BLaER1 (cell line): ENCODE measurements around the gene STX8.
A peak's percentile ranks its signal among the peaks of the same experiment; 100 is the strongest.
"Not testable (repeated sequence)": the region's sequence is repeated elsewhere in the genome, so short reads cannot be mapped to it uniquely, and the experiment has no call there.

Source experiments
- H3K27ac ChIP-seq: shearing (Covaris generic); formaldehyde crosslinking; 2 replicates; pipeline ENCODE4 v1.8.1; 2022
- H3K27me3 ChIP-seq: shearing (Covaris generic); formaldehyde crosslinking; 2 replicates; pipeline ENCODE4 v1.8.1; 2022
- H3K36me3 ChIP-seq: shearing (Covaris generic); formaldehyde crosslinking; 2 replicates; pipeline ENCODE4 v1.8.1; 2022
- H3K4me1 ChIP-seq: shearing (Covaris generic); formaldehyde crosslinking; 2 replicates; pipeline ENCODE4 v1.8.1; 2022
- H3K4me2 ChIP-seq: shearing (Covaris generic); formaldehyde crosslinking; 2 replicates; pipeline ENCODE4 v1.8.1; 2022
- H3K4me3 ChIP-seq: shearing (Covaris generic); formaldehyde crosslinking; 2 replicates; pipeline ENCODE4 v1.8.1; 2022
- H3K9ac ChIP-seq: shearing (Covaris generic); formaldehyde crosslinking; 2 replicates; pipeline ENCODE4 v1.8.1; 2022
- H3K9me3 ChIP-seq: shearing (Covaris generic); formaldehyde crosslinking; 2 replicates; pipeline ENCODE4 v1.8.1; 2022
- H4K20me1 ChIP-seq: shearing (Covaris generic); formaldehyde crosslinking; 2 replicates; pipeline ENCODE4 v1.8.1; 2022
- Cebpa-rat ChIP-seq: shearing (Covaris generic); IDR thresholded peaks from 2 replicates; pipeline ENCODE4 v1.8.1; 2022

STX8 gene

GRCh38 chr17:9364837-9365430, 210.7 kb downstream of the STX8 start:
- Histone ChIP-seq H3K36me3 (no peaks in the 10 kb centered on the region), H3K9me3 (no peaks in the 10 kb centered on the region), H3K4me3 (no peak overlapping the region), H3K9ac (no peak overlapping the region), H4K20me1 (0 out of 2 replicates have a peak, but pooled peaks cover 6% of the 10 kb centered on the region), H3K27me3 (no peaks in the 10 kb centered on the region), H3K4me1 (peaks cover 13% of the 10 kb centered on the region), H3K27ac (no peak overlapping the region), H3K4me2 (no peak overlapping the region)
- no peak for TF ChIP-seq Cebpa-rat

DNA sequence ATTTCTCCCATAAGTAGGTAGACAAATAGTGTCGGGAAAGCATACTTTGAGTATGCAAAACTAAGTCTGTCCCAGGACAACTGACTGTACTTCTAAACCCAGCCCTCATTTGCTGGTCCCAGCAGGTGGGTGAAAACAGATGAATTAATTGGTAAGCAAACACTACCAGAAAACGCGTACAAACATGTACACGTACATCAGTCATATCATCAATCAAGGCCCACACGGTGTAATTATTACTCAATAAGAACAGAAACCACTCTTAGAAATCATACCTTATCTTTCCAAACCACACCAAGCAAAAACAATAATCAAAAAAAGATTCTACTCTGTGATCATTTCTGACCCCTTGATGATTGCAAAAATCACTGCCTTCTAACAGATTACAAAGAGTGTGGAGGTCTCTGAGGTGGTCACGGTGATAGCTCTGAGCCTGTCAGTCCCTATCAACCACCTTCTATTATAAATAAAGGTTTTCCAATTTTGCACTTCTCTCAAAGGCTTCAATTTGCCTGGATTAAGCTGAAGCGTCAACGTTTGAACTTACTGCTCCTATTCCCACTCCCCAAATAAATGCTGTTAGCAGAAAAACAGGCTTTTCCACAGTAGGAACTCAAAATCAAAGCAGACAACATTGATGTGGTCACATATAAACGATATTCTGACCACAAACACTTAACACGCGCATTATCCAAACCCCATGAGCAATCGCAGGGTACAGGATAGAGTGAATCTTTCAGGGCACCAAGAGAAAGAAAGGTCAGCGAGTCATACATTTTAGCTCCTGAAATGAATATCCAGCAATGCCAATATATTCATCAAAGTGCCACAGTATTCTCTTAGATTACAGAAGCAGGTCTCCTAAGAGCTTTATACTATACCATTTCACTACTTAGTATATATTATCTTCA, 211.9 kb downstream of the STX8 start:
- no peak overlapping the region for H3K4me3 ChIP-seq
- no peak for TF ChIP-seq Cebpa-rat
- H3K4me1 ChIP-seq: peaks cover 13% of the 10 kb centered on the region
- 0 out of 2 replicates have a peak, but pooled peaks cover 6% of the 10 kb centered on the region for H4K20me1 ChIP-seq
- H3K4me2 ChIP-seq: peak overlapping the region; percentile 43
- H3K27me3 ChIP-seq: no peaks in the 10 kb centered on the region
- no peak overlapping the region for H3K9ac ChIP-seq
- no peaks in the 10 kb centered on the region for H3K9me3 ChIP-seq
- H3K27ac ChIP-seq: no peak overlapping the region
- no peaks in the 10 kb centered on the region for H3K36me3 ChIP-seq

GRCh38 chr17:9361188-9361955, 214.2 kb downstream of the STX8 start:
- Histone ChIP-seq H3K9ac (no peak overlapping the region), H3K36me3 (no peaks in the 10 kb centered on the region), H3K4me1 (peaks cover 20% of the 10 kb centered on the region), H3K27me3 (no peaks in the 10 kb centered on the region), H3K4me2 (no peak overlapping the region), H4K20me1 (peaks cover 8% of the 10 kb centered on the region; the same call in 1 of the 2 replicates), H3K4me3 (no peak overlapping the region), H3K9me3 (no peaks in the 10 kb centered on the region), H3K27ac (no peak overlapping the region)
- TF ChIP-seq Cebpa-rat: no peak

DNA sequence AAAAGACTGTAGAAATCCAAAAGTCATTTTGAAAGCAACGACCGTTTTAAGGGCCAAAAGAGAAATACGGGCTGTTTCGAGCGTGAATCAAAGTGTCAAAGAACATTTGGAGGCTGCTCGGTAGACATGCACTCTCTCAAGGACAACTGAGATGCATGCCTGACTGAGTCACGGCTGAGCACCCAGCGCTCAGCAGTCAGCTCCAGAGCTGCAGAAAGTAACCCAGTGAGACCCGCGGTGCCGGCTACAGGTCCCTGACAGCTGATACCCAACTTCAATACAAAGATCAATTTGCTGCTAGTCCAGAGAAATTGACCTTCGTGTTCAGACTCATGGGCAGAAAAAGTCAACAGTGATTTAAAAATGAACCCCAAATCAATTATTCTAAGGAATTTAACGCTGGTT, 214.9 kb downstream of the STX8 start:
- H3K9me3 ChIP-seq: no peaks in the 10 kb centered on the region
- H4K20me1 ChIP-seq: peaks cover 11% of the 10 kb centered on the region; the same call in 1 of the 2 replicates
- no peaks in the 10 kb centered on the region for H3K36me3 ChIP-seq
- no peak overlapping the region for H3K27ac ChIP-seq
- peaks cover 27% of the 10 kb centered on the region for H3K4me1 ChIP-seq
- H3K9ac ChIP-seq: no peak overlapping the region
- TF ChIP-seq Cebpa-rat: no peak
- H3K4me3 ChIP-seq: no peak overlapping the region
- H3K27me3 ChIP-seq: no peaks in the 10 kb centered on the region
- H3K4me2 ChIP-seq: no peak overlapping the region

DNA sequence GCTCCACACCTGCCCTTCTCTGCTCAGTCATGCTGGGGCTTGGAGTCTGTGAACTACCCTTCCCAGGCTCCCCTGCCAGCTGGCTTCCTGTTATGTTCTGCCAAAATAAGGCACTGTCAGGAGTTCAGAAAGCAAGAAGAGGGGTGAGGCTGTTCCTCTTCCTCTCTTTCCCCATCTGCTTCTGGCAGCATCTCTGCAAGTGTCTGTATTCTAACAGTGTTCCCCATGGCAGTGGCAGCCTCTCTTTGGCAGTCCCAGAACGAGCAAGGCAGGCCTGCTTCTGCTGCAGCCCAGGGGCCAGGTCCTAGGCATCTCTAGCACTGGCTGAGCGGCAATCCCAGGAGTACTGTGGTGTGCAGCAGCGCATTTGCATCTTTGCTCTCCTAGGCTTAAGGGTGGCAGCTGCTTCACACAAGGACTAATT, 219.1 kb downstream of the STX8 start:
- no peak overlapping the region for H3K9ac ChIP-seq
- peaks cover 19% of the 10 kb centered on the region for H3K4me1 ChIP-seq
- H4K20me1 ChIP-seq: peaks cover 4% of the 10 kb centered on the region; the same call in 1 of the 2 replicates
- H3K4me3 ChIP-seq: no peak overlapping the region
- no peaks in the 10 kb centered on the region for H3K27me3 ChIP-seq
- H3K9me3 ChIP-seq: no peaks in the 10 kb centered on the region
- no peaks in the 10 kb centered on the region for H3K36me3 ChIP-seq
- H3K27ac ChIP-seq: no peak overlapping the region
- H3K4me2 ChIP-seq: peak overlapping the region; percentile 48
- no peak for TF ChIP-seq Cebpa-rat

DNA sequence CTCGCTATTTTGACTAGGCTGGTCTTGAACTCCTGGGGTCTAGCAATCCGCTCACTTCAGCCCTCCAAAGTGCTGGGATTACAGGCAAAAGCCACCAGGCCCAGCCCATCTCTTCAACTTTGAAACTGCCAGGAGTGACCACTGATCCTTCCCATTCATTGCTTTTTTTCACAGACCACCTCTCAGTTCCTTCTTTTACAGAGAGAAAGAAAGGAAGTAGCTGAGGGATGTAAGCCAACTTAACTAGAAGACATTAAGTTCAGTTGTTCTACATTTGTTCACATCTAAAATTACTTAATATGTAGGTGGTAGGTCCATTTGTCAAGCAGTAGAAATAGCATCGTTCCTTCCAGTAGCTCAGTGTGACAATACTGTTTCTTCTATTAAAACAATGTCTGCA, 219.8 kb downstream of the STX8 start:
- Histone ChIP-seq H3K4me3 (no peak overlapping the region), H3K4me2 (peak overlapping the region; percentile 48; the same call in 1 of the 2 replicates), H4K20me1 (peaks cover 4% of the 10 kb centered on the region; the same call in 1 of the 2 replicates), H3K4me1 (peaks cover 19% of the 10 kb centered on the region), H3K27ac (no peak overlapping the region), H3K9ac (no peak overlapping the region), H3K36me3 (no peaks in the 10 kb centered on the region), H3K9me3 (no peaks in the 10 kb centered on the region), H3K27me3 (no peaks in the 10 kb centered on the region)
- no peak for TF ChIP-seq Cebpa-rat

DNA sequence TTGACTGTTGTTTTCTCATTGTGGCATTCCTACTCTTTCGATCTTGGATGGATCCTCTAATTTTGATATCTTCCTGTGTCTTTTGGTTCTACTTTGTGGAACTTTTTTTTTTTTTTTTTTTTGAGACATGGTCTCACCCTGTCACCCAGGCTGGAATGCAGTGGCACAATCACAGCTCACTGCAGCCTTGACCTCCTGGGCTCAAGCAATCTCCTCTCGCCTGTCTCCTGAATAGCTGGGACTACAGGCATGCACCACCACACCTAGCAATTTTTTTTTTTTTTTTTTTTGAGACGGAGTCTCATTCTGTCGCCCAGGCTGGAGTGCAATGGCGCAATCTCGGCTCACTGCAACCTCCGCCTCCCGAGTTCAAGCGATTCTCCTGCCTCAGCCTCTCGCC, 220.4 kb downstream of the STX8 start:
- not testable (repeated sequence) for H3K9me3 ChIP-seq, H3K9ac ChIP-seq, H3K4me2 ChIP-seq, H3K4me3 ChIP-seq, H4K20me1 ChIP-seq, H3K27ac ChIP-seq, H3K27me3 ChIP-seq, H3K36me3 ChIP-seq
- peaks cover 19% of the 10 kb centered on the region for H3K4me1 ChIP-seq

GRCh38 chr17:9350080-9350479, 225.5 kb downstream of the STX8 start:
- Histone ChIP-seq H3K4me1 (peaks cover 13% of the 10 kb centered on the region), H3K9ac (no peak overlapping the region), H3K4me3 (no peak overlapping the region), H4K20me1 (no peaks in the 10 kb centered on the region), H3K27me3 (no peaks in the 10 kb centered on the region), H3K9me3 (no peaks in the 10 kb centered on the region), H3K36me3 (no peaks in the 10 kb centered on the region), H3K27ac (no peak overlapping the region), H3K4me2 (no peak overlapping the region)
- TF ChIP-seq Cebpa-rat: no peak

- H3K27me3 ChIP-seq: no peaks in the 10 kb centered on the region
- H3K9ac ChIP-seq: no peak overlapping the region
- no peak overlapping the region for H3K4me3 ChIP-seq
- H4K20me1 ChIP-seq: peaks cover 9% of the 10 kb centered on the region; the same call in 1 of the 2 replicates
- H3K9me3 ChIP-seq: no peaks in the 10 kb centered on the region
- peaks cover 25% of the 10 kb centered on the region for H3K4me1 ChIP-seq
- no peak overlapping the region for H3K27ac ChIP-seq
- no peak for TF ChIP-seq Cebpa-rat
- no peaks in the 10 kb centered on the region for H3K36me3 ChIP-seq
- H3K4me2 ChIP-seq: peak overlapping the region; percentile 37; the same call in 1 of the 2 replicates
These were observed 229.2 kb downstream of the STX8 start for GRCh38 chr17:9346296-9346926.
